NCI-H2029 (cell line): ENCODE measurements around the gene CHD8.
"Not testable (repeated sequence)": the region's sequence is repeated elsewhere in the genome, so short reads cannot be mapped to it uniquely, and the experiment has no call there.

Source experiments
- DNase-seq: peaks from one replicate; lab custom pipeline; 2025; lab: John Stamatoyannopoulos, UW

The CHD8 gene

GRCh38 chr14:21455912-21456667 lies at the start of gene CHD8:
Gene CHD8, minus strand, starts transcription at chr14:21456123. Its CDS starts 24,480 bp downstream, at chr14:21431643.
- DNase-seq: peak; percentile 99

GRCh38 chr14:21505012-21505553 lies 49.2 kb upstream of the CHD8 start:
- DNase-seq: no peak

GRCh38 chr14:21503376-21503775 lies 47.5 kb upstream of the CHD8 start:
- DNase-seq: no peak

- DNase-seq: no peak
These were observed 45.6 kb upstream of the CHD8 start for GRCh38 chr14:21501568-21501967.

- DNase-seq: peak; percentile 50
These were observed 42.9 kb upstream of the CHD8 start for GRCh38 chr14:21498540-21499526.

- no peak for DNase-seq
These were observed 40.5 kb upstream of the CHD8 start for GRCh38 chr14:21496453-21496852.

GRCh38 chr14:21494902-21495762 lies 39.2 kb upstream of the CHD8 start:
- no peak for DNase-seq

- DNase-seq: no peak
These were observed 30.7 kb upstream of the CHD8 start for GRCh38 chr14:21486640-21487087.

- DNase-seq: peak; percentile 98
These were observed 21.2 kb upstream of the CHD8 start, which contains the start of the genes RAB2B and TOX4 for GRCh38 chr14:21476925-21477681. Gene RAB2B, minus strand, starts transcription at chr14:21476959. Its CDS starts 87 bp downstream, at chr14:21476872. Gene TOX4, plus strand, starts transcription at chr14:21477195. Its CDS starts 84 bp downstream, at chr14:21477279.

GRCh38 chr14:21476523-21476924 lies 20.6 kb upstream of the CHD8 start:
- DNase-seq: no peak

GRCh38 chr14:21475767-21476522 lies 20.0 kb upstream of the CHD8 start:
- DNase-seq: no peak

GRCh38 chr14:21467616-21468015 lies 11.7 kb upstream of the CHD8 start:
- DNase-seq: no peak

- no peak for DNase-seq
These were observed 371 bp downstream of the CHD8 start for GRCh38 chr14:21455592-21455911.

- DNase-seq: no peak
These were observed 929 bp downstream of the CHD8 start for GRCh38 chr14:21454843-21455544.

- DNase-seq: no peak
These were observed 6.1 kb downstream of the CHD8 start for GRCh38 chr14:21449899-21450216.

GRCh38 chr14:21442657-21443056 lies 13.3 kb downstream of the CHD8 start:
- not testable (repeated sequence) for DNase-seq

GRCh38 chr14:21440859-21441258 lies 15.1 kb downstream of the CHD8 start:
- no peak for DNase-seq

- peak; percentile 97 for DNase-seq
These were observed 18.6 kb downstream of the CHD8 start for GRCh38 chr14:21437063-21437901.
